DND-41 (cell line): ENCODE data around the gene OPRD1.

Experiments
- ATAC-seq: fragments of 200-7000 bp; cut with Tn5 transposase; 3 replicates; pipeline ENCODE4 v1.9.1; 2021; ENCODE audit warnings: low read depth; ENCODE audit not compliant: insufficient read depth
- DNase-seq: peaks from one replicate; pipeline ENCODE4 v3.0.0-alpha.2; 2020
- H2AFZ ChIP-seq: 2 replicates; pipeline ENCODE4 v1.6.0; 2012; ENCODE audit warnings: low read depth, low read length
- H3K27ac ChIP-seq: 2 replicates; pipeline ENCODE4 v1.5.1; 2012; ENCODE audit warnings: low read length, inconsistent platforms
- H3K27me3 ChIP-seq: fragments of 200-600 bp; sonication (generic); 2 replicates; pipeline ENCODE4 v1.6.0; 2012; ENCODE audit warnings: low read length, mild to moderate bottlenecking, inconsistent platforms; ENCODE audit not compliant: insufficient read depth, poor library complexity
- H3K36me3 ChIP-seq: 2 replicates; pipeline ENCODE4 v1.5.1; 2012; ENCODE audit warnings: low read length, inconsistent platforms; ENCODE audit not compliant: insufficient read depth
- H3K4me1 ChIP-seq: 2 replicates; pipeline ENCODE4 v1.5.1; 2012; ENCODE audit warnings: mild to moderate bottlenecking, low read length; ENCODE audit not compliant: insufficient read depth
- H3K4me2 ChIP-seq: 2 replicates; pipeline ENCODE4 v1.6.0; 2012; ENCODE audit warnings: mild to moderate bottlenecking, moderate library complexity, low read length, inconsistent platforms; ENCODE audit not compliant: insufficient read depth
- H3K4me3 ChIP-seq, 2 experiments: fragments of 200-600 bp in 1 of 2; shearing (Covaris generic) in 1 of 2; 2 replicates each; pipeline ENCODE4 v1.5.1; 2012 to 2016; ENCODE audit warnings: inconsistent platforms in 2 of 2, low read length in 2 of 2, mild to moderate bottlenecking in 2 of 2, low read depth in 1 of 2, moderate library complexity in 1 of 2
- H3K79me2 ChIP-seq: 2 replicates; pipeline ENCODE4 v1.6.0; 2012; ENCODE audit warnings: low read length, inconsistent platforms; ENCODE audit not compliant: insufficient read depth
- H3K9ac ChIP-seq: 2 replicates; pipeline ENCODE4 v1.6.0; 2012; ENCODE audit warnings: low read depth, mild to moderate bottlenecking, inconsistent platforms, low read length, moderate library complexity
- H3K9me3 ChIP-seq: 2 replicates; pipeline ENCODE4 v1.5.1; 2012; ENCODE audit warnings: low read length, moderate library complexity, mild to moderate bottlenecking, inconsistent platforms; ENCODE audit not compliant: insufficient read depth, severe bottlenecking
- H4K20me1 ChIP-seq: 2 replicates; pipeline ENCODE4 v1.6.0; 2012; ENCODE audit warnings: low read length; ENCODE audit not compliant: insufficient read depth
- CTCF ChIP-seq: IDR thresholded peaks from 2 replicates; pipeline ENCODE4 v1.5.1; 2012; ENCODE audit warnings: borderline replicate concordance, low read length, moderate library complexity, mild to moderate bottlenecking; ENCODE audit not compliant: poor library complexity, severe bottlenecking; ENCODE audit errors: extremely low read depth
- EZH2 ChIP-seq: IDR thresholded peaks from 3 replicates; pipeline ENCODE4 v1.6.1; 2012; ENCODE audit warnings: borderline replicate concordance, low read depth, mild to moderate bottlenecking, moderate library complexity, low read length, inconsistent platforms; ENCODE audit not compliant: severe bottlenecking

Gene OPRD1

GRCh38 chr1:28803051-28803450 is 8.9 kb upstream of the OPRD1 start:
- DNase-seq, result no peak

GRCh38 chr1:28803662-28804061 is 8.3 kb upstream of the OPRD1 start:
- H2AFZ ChIP-seq, result no peak overlapping the region
- H3K9ac ChIP-seq, result no peak overlapping the region
- no peak for TF ChIP-seq EZH2
- ATAC-seq (no peak), DNase-seq (no peak)
- H3K4me1 ChIP-seq, result no peaks in the 10 kb centered on the region
- no peak overlapping the region for H3K27ac ChIP-seq
- no peaks in the 10 kb centered on the region for H4K20me1 ChIP-seq
- H3K36me3 ChIP-seq, result no peaks in the 10 kb centered on the region
- no peaks in the 10 kb centered on the region for H3K9me3 ChIP-seq
- no peaks in the 10 kb centered on the region for H3K79me2 ChIP-seq
- H3K27me3 ChIP-seq, result no peaks in the 10 kb centered on the region
- no peak overlapping the region for H3K4me3 ChIP-seq
- no peak overlapping the region for H3K4me2 ChIP-seq

More at GRCh38 chr1:28803051-28803450, 8.9 kb upstream of the OPRD1 start:
- Histone ChIP-seq H3K27ac (no peak overlapping the region), H3K4me3 (no peak overlapping the region), H3K4me2 (no peak overlapping the region), H3K4me1 (no peaks in the 10 kb centered on the region), H3K9ac (no peak overlapping the region), H3K36me3 (no peaks in the 10 kb centered on the region), H2AFZ (no peak overlapping the region), H3K79me2 (no peaks in the 10 kb centered on the region), H3K27me3 (no peaks in the 10 kb centered on the region), H4K20me1 (no peaks in the 10 kb centered on the region), H3K9me3 (no peaks in the 10 kb centered on the region)
- no peak for ATAC-seq
- TF ChIP-seq CTCF (no peak), EZH2 (no peak)

- ATAC-seq (no peak), DNase-seq (no peak)
- no peaks in the 10 kb centered on the region for H3K4me1 ChIP-seq
- no peak overlapping the region for H3K4me2 ChIP-seq
- no peak overlapping the region for H2AFZ ChIP-seq
- TF ChIP-seq EZH2, result no peak
- TF ChIP-seq CTCF, result no peak
- H3K27ac ChIP-seq, result no peak overlapping the region
- H3K9ac ChIP-seq, result no peak overlapping the region
- no peak overlapping the region for H3K4me3 ChIP-seq
- no peaks in the 10 kb centered on the region for H3K27me3 ChIP-seq
- no peaks in the 10 kb centered on the region for H3K36me3 ChIP-seq
- no peaks in the 10 kb centered on the region for H3K79me2 ChIP-seq
- H4K20me1 ChIP-seq, result no peaks in the 10 kb centered on the region
- no peaks in the 10 kb centered on the region for H3K9me3 ChIP-seq
Observed at GRCh38 chr1:28804071-28804470, 7.9 kb upstream of the OPRD1 start.

- Histone ChIP-seq H3K4me1 (no peaks in the 10 kb centered on the region), H3K4me3 (no peak overlapping the region), H3K9me3 (no peaks in the 10 kb centered on the region), H3K4me2 (no peak overlapping the region), H3K9ac (no peak overlapping the region), H2AFZ (no peak overlapping the region), H3K36me3 (no peaks in the 10 kb centered on the region), H3K27me3 (no peaks in the 10 kb centered on the region), H3K79me2 (no peaks in the 10 kb centered on the region), H3K27ac (no peak overlapping the region), H4K20me1 (no peaks in the 10 kb centered on the region)
- DNase-seq, result no peak
- ATAC-seq, result no peak
- TF ChIP-seq EZH2 (no peak), CTCF (no peak)
Observed at GRCh38 chr1:28807046-28807445, 4.9 kb upstream of the OPRD1 start.
